ENCODE results near the gene M1AP.

DNA sequence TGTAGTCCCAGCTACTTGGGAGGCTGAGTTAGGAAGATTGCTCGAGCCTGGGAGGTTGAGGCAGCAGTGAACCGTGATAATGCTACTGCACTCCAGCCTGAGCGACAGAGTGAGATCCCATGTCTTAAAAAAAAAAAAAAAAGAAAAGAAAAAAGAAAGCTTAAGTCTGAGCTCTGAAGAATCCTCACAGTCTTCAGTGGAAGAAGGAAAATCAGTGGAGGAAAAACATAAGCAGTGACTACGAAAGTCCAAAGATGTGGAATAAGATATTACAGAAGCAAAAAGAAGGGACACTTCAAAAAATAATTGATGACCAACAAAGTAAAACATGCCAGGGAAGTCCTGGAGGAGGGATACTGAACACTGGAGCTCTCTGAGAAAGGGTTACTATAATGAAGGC is 137.9 kb downstream of the M1AP start:
- TF ChIP-seq POLR2A (IDR thresholded peaks at IDR 0.05; ENCODE audit: low read depth, low read length) (no peak), POLR2AphosphoS5 (IDR thresholded peaks at IDR 0.05; ENCODE audit: low read depth, low read length) (no peak), SPI1 (IDR thresholded peaks at IDR 0.05; ENCODE audit: low read depth, low read length) (no peak), TAF1 (IDR thresholded peaks at IDR 0.05; ENCODE audit: low read depth, low read length) (no peak), PAX5 (IDR thresholded peaks at IDR 0.05; ENCODE audit: insufficient read depth, low read length, severe bottlenecking) (no peak), POU2F2 (IDR thresholded peaks at IDR 0.05; ENCODE audit: low read depth, low read length) (no peak)

All from GM12891 (cell line).